GM23338 (cell line): ENCODE results near the gene FTO. TPM values are rescaled to one million over a fixed set of nuclear protein-coding genes. Genes with fewer than 3 reads are reported as not detected.

Experiments
- ATAC-seq: fragments of 200-7000 bp; cut with Tn5 transposase; 3 replicates; pipeline ENCODE4 v1.9.1; 2020
- DNase-seq: peaks from one replicate; pipeline ENCODE4 v3.0.0-alpha.2; 2015; ENCODE audit warnings: low spot score
- H2AFZ ChIP-seq: fragments of 200-600 bp; sonication (generic); 2 replicates; pipeline ENCODE4 v1.8.0; 2016; ENCODE audit warnings: antibody characterized with exemption, mild to moderate bottlenecking, moderate library complexity
- H3F3A ChIP-seq: fragments of 200-600 bp; sonication (generic); replicated peaks from 2 replicates; pipeline ENCODE4 v1.8.0; 2017; ENCODE audit warnings: antibody characterized with exemption, mixed run types, low read depth
- H3K27ac ChIP-seq: fragments of 200-600 bp; sonication (generic); 2 replicates; pipeline ENCODE4 v1.6.1; 2016; ENCODE audit warnings: low read depth
- H3K27me3 ChIP-seq: fragments of 200-600 bp; sonication (generic); 2 replicates; pipeline ENCODE4 v1.8.0; 2016; ENCODE audit warnings: mild to moderate bottlenecking, mixed run types, moderate library complexity; ENCODE audit not compliant: insufficient read depth
- H3K36me3 ChIP-seq: fragments of 200-600 bp; sonication (generic); 2 replicates; pipeline ENCODE4 v1.8.0; 2016; ENCODE audit warnings: mild to moderate bottlenecking; ENCODE audit not compliant: insufficient read depth
- H3K4me1 ChIP-seq: fragments of 200-600 bp; sonication (generic); 2 replicates; pipeline ENCODE4 v1.8.0; 2016; ENCODE audit warnings: mild to moderate bottlenecking, moderate library complexity; ENCODE audit not compliant: insufficient read depth
- H3K4me2 ChIP-seq: fragments of 200-600 bp; sonication (generic); 2 replicates; pipeline ENCODE4 v1.7.1; 2017; ENCODE audit warnings: mixed run types
- H3K4me3 ChIP-seq: fragments of 200-600 bp; sonication (generic); 2 replicates; pipeline ENCODE4 v1.6.1; 2016; ENCODE audit warnings: mixed run types
- H3K79me2 ChIP-seq: fragments of 200-600 bp; sonication (generic); replicated peaks from 2 replicates; pipeline ENCODE4 v1.8.0; 2017; ENCODE audit warnings: mild to moderate bottlenecking; ENCODE audit not compliant: insufficient read depth
- H3K9me2 ChIP-seq: fragments of 200-600 bp; sonication (generic); 2 replicates; pipeline ENCODE4 v1.8.0; 2017; ENCODE audit not compliant: insufficient read depth
- H4K20me1 ChIP-seq: fragments of 200-600 bp; sonication (generic); replicated peaks from 2 replicates; pipeline ENCODE4 v1.8.0; 2017; ENCODE audit warnings: mild to moderate bottlenecking; ENCODE audit not compliant: insufficient read depth
- H3K27ac Mint-ChIP-seq: 2 replicates; pipeline ENCODE4 v1.8.0; 2020; ENCODE audit warnings: inconsistent platforms, mild to moderate bottlenecking, moderate library complexity, mixed read lengths
- H3K27me3 Mint-ChIP-seq: 3 replicates; pipeline ENCODE4 v1.8.0; 2022; ENCODE audit warnings: low read depth, mild to moderate bottlenecking, moderate library complexity, mixed read lengths, inconsistent platforms; ENCODE audit not compliant: insufficient read depth, poor library complexity
- H3K36me3 Mint-ChIP-seq: 3 replicates; pipeline ENCODE4 v1.8.0; 2021; ENCODE audit warnings: low read depth, mild to moderate bottlenecking, inconsistent platforms, moderate library complexity, mixed read lengths
- H3K4me1 Mint-ChIP-seq: 3 replicates; pipeline ENCODE4 v1.8.0; 2020; ENCODE audit warnings: mild to moderate bottlenecking, inconsistent platforms, mixed read lengths
- H3K4me3 Mint-ChIP-seq: 3 replicates; pipeline ENCODE4 v1.8.0; 2021; ENCODE audit warnings: moderate library complexity, mild to moderate bottlenecking, inconsistent platforms, mixed read lengths
- H3K9me3 Mint-ChIP-seq: 3 replicates; pipeline ENCODE4 v1.8.0; 2020; ENCODE audit warnings: moderate library complexity, mild to moderate bottlenecking, inconsistent platforms, mixed read lengths
- CREB1 ChIP-seq: fragments of 250-450 bp; sonication (Bioruptor Pico); IDR thresholded peaks from 2 replicates; pipeline ENCODE4 v1.5.0; 2020; ENCODE audit warnings: low read depth, mild to moderate bottlenecking, moderate library complexity
- CTCF ChIP-seq, 2 experiments: fragments of 200-600 bp in 1 of 2; sonication (generic) in 1 of 2; conservative IDR thresholded peaks; 2 replicates each; pipeline versions ENCODE4 v1.5.1 to v1.6.1; 2016 to 2017; ENCODE audit warnings: antibody characterized with exemption in 2 of 2, low read depth in 2 of 2, mild to moderate bottlenecking in 2 of 2, moderate library complexity in 1 of 2
- ETS1 ChIP-seq: IDR thresholded peaks from 2 replicates; pipeline ENCODE4 v1.6.1; 2016; ENCODE audit warnings: antibody characterized with exemption
- EZH2 ChIP-seq: fragments of 200-600 bp; sonication (generic); IDR thresholded peaks from one replicate; pipeline ENCODE4 v1.8.0; 2017; ENCODE audit warnings: antibody characterized with exemption, mild to moderate bottlenecking, low read depth; ENCODE audit not compliant: unreplicated experiment
- EZH2phosphoT487 ChIP-seq: fragments of 200-600 bp; sonication (generic); IDR thresholded peaks from one replicate; pipeline ENCODE4 v1.8.1; 2018; ENCODE audit warnings: antibody characterized with exemption; ENCODE audit not compliant: unreplicated experiment
- JUNB ChIP-seq: IDR thresholded peaks from one replicate; pipeline ENCODE4 v1.6.1; 2016; ENCODE audit warnings: antibody characterized with exemption; ENCODE audit not compliant: unreplicated experiment
- NANOG ChIP-seq: IDR thresholded peaks from 2 replicates; pipeline ENCODE4 v1.6.1; 2016; ENCODE audit warnings: antibody characterized with exemption, borderline replicate concordance
- ZNF114 ChIP-seq: fragments of 250-450 bp; sonication (Bioruptor Pico); IDR thresholded peaks from 2 replicates; pipeline ENCODE4 v1.5.0; 2020; ENCODE audit warnings: mild to moderate bottlenecking, moderate library complexity
- ZNF331 ChIP-seq: fragments of 250-450 bp; sonication (Bioruptor Pico); IDR thresholded peaks from 2 replicates; pipeline ENCODE4 v1.5.0; 2020; ENCODE audit warnings: low read depth, mild to moderate bottlenecking, moderate library complexity
- polyA plus RNA-seq: library from polyadenylated mRNA; unstranded; fragments of >200 nt; fragmentation: Nextera tagmentation; extraction: Ambion mirVana; gene quantifications from 2 replicates; pipeline ENCODE4 v1.2.1, GENCODE V29; 2016
- total RNA-seq: library from RNA; depleted of rRNA; stranded (reverse); fragments of >200 nt; shearing (Covaris generic); gene quantifications from 2 replicates; pipeline ENCODE4 v1.2.3, GENCODE V29; 2014
- TF ChIP-seq, protein P1 (sequence below): fragments of 250-450 bp; sonication (Bioruptor Pico); IDR thresholded peaks from 2 replicates; pipeline ENCODE4 v1.5.0; 2020; ENCODE audit warnings: mild to moderate bottlenecking, moderate library complexity

Gene FTO
- total and polyA plus RNA-seq, 2 experiments from 2014 or later: 17.7 to 69.6 TPM

- no peak for ATAC-seq
- Mint-ChIP-seq H3K27me3 (no peaks in the 10 kb centered on the region), H3K36me3 (no peaks in the 10 kb centered on the region), H3K9me3 (no peaks in the 10 kb centered on the region; the same call in 2 of the 3 replicates), H3K27ac (no peak overlapping the region), H3K4me3 (no peak overlapping the region), H3K4me1 (peaks cover 24% of the 10 kb centered on the region)
- no peak for DNase-seq
- Histone ChIP-seq H3K4me1 (peaks cover 21% of the 10 kb centered on the region), H3K27ac (no peak overlapping the region), H3K9me2 (no peaks in the 10 kb centered on the region), H2AFZ (no peak overlapping the region), H4K20me1 (peaks cover 3% of the 10 kb centered on the region), H3F3A (no peaks in the 10 kb centered on the region), H3K27me3 (no peaks in the 10 kb centered on the region), H3K79me2 (peaks cover 46% of the 10 kb centered on the region), H3K4me2 (no peak overlapping the region), H3K36me3 (no peaks in the 10 kb centered on the region), H3K4me3 (no peak overlapping the region)
- no peak for TF ChIP-seq JUNB
- no peak for TF ChIP-seq EZH2
- no peak for TF ChIP-seq ZNF331 (CRISPR knock-in tag)
- TF ChIP-seq CREB1: no peak
- no peak for TF ChIP-seq NANOG
- TF ChIP-seq ETS1: no peak
- TF ChIP-seq, protein P1, sequence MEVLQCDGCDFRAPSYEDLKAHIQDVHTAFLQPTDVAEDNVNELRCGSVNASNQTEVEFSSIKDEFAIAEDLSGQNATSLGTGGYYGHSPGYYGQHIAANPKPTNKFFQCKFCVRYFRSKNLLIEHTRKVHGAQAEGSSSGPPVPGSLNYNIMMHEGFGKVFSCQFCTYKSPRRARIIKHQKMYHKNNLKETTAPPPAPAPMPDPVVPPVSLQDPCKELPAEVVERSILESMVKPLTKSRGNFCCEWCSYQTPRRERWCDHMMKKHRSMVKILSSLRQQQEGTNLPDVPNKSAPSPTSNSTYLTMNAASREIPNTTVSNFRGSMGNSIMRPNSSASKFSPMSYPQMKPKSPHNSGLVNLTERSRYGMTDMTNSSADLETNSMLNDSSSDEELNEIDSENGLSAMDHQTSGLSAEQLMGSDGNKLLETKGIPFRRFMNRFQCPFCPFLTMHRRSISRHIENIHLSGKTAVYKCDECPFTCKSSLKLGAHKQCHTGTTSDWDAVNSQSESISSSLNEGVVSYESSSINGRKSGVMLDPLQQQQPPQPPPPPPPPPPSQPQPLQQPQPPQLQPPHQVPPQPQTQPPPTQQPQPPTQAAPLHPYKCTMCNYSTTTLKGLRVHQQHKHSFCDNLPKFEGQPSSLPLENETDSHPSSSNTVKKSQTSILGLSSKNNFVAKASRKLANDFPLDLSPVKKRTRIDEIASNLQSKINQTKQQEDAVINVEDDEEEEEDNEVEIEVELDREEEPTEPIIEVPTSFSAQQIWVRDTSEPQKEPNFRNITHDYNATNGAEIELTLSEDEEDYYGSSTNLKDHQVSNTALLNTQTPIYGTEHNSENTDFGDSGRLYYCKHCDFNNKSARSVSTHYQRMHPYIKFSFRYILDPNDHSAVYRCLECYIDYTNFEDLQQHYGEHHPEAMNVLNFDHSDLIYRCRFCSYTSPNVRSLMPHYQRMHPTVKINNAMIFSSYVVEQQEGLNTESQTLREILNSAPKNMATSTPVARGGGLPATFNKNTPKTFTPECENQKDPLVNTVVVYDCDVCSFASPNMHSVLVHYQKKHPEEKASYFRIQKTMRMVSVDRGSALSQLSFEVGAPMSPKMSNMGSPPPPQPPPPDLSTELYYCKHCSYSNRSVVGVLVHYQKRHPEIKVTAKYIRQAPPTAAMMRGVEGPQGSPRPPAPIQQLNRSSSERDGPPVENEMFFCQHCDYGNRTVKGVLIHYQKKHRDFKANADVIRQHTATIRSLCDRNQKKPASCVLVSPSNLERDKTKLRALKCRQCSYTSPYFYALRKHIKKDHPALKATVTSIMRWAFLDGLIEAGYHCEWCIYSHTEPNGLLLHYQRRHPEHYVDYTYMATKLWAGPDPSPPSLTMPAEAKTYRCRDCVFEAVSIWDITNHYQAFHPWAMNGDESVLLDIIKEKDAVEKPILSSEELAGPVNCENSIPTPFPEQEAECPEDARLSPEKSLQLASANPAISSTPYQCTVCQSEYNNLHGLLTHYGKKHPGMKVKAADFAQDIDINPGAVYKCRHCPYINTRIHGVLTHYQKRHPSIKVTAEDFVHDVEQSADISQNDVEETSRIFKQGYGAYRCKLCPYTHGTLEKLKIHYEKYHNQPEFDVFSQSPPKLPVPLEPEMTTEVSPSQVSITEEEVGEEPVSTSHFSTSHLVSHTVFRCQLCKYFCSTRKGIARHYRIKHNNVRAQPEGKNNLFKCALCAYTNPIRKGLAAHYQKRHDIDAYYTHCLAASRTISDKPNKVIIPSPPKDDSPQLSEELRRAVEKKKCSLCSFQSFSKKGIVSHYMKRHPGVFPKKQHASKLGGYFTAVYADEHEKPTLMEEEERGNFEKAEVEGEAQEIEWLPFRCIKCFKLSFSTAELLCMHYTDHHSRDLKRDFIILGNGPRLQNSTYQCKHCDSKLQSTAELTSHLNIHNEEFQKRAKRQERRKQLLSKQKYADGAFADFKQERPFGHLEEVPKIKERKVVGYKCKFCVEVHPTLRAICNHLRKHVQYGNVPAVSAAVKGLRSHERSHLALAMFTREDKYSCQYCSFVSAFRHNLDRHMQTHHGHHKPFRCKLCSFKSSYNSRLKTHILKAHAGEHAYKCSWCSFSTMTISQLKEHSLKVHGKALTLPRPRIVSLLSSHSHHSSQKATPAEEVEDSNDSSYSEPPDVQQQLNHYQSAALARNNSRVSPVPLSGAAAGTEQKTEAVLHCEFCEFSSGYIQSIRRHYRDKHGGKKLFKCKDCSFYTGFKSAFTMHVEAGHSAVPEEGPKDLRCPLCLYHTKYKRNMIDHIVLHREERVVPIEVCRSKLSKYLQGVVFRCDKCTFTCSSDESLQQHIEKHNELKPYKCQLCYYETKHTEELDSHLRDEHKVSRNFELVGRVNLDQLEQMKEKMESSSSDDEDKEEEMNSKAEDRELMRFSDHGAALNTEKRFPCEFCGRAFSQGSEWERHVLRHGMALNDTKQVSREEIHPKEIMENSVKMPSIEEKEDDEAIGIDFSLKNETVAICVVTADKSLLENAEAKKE (CRISPR knock-in tag): no peak
- no peak for TF ChIP-seq ZNF114 (CRISPR knock-in tag)
- no peak for TF ChIP-seq EZH2phosphoT487
- TF ChIP-seq CTCF (conservative IDR thresholded peaks at IDR 0.05; ENCODE audit: low read depth in 2 of 2): no peak
Measured at GRCh38 chr16:53781023-53781605, 77.2 kb downstream of the FTO start.
